GM18867 (cell line): Measurements from ENCODE around the gene UBE2G2.

Experiments used
- ATAC-seq: cut with Tn5 transposase; IDR thresholded peaks from one replicate; pipeline ENCODE4 v1.9.1; 2021; ENCODE audit warnings: mild to moderate bottlenecking, moderate library complexity; ENCODE audit not compliant: unreplicated experiment

The UBE2G2 gene

GRCh38 chr21:44766014-44766817 lies 35.4 kb downstream of the UBE2G2 start:
- ATAC-seq, result no peak

- no peak for ATAC-seq
These were observed 36.2 kb downstream of the UBE2G2 start for GRCh38 chr21:44765231-44766013.

GRCh38 chr21:44764319-44765230 lies 37.0 kb downstream of the UBE2G2 start:
- no peak for ATAC-seq

- ATAC-seq, result no peak
These were observed 37.9 kb downstream of the UBE2G2 start for GRCh38 chr21:44763451-44764318.

- no peak for ATAC-seq
These were observed 38.6 kb downstream of the UBE2G2 start for GRCh38 chr21:44763050-44763378.

GRCh38 chr21:44762221-44763049 lies 39.2 kb downstream of the UBE2G2 start:
- no peak for ATAC-seq

- ATAC-seq, result no peak
These were observed 39.8 kb downstream of the UBE2G2 start for GRCh38 chr21:44761747-44762208.

GRCh38 chr21:44761011-44761729 lies 40.5 kb downstream of the UBE2G2 start:
- no peak for ATAC-seq

GRCh38 chr21:44760376-44760775 lies 41.2 kb downstream of the UBE2G2 start:
- no peak for ATAC-seq

GRCh38 chr21:44759628-44760285 lies 41.9 kb downstream of the UBE2G2 start:
- ATAC-seq, result no peak

- no peak for ATAC-seq
These were observed 42.6 kb downstream of the UBE2G2 start for GRCh38 chr21:44758781-44759627.

GRCh38 chr21:44758141-44758561 lies 43.5 kb downstream of the UBE2G2 start:
- no peak for ATAC-seq

- no peak for ATAC-seq
These were observed 43.9 kb downstream of the UBE2G2 start for GRCh38 chr21:44757731-44758130.

- ATAC-seq, result no peak
These were observed 45.0 kb downstream of the UBE2G2 start for GRCh38 chr21:44756423-44757185.

GRCh38 chr21:44755227-44755626 lies 46.4 kb downstream of the UBE2G2 start:
- ATAC-seq, result no peak

GRCh38 chr21:44753357-44753756 lies 48.3 kb downstream of the UBE2G2 start:
- ATAC-seq, result no peak
